ENCODE results near the gene TSPAN15. TPM values are rescaled to one million over a fixed set of nuclear protein-coding genes. Genes with fewer than 3 reads are reported as not detected.

Gene TSPAN15
- total RNA-seq, 1 experiment from 2014 or later: 8.3 TPM

DNA sequence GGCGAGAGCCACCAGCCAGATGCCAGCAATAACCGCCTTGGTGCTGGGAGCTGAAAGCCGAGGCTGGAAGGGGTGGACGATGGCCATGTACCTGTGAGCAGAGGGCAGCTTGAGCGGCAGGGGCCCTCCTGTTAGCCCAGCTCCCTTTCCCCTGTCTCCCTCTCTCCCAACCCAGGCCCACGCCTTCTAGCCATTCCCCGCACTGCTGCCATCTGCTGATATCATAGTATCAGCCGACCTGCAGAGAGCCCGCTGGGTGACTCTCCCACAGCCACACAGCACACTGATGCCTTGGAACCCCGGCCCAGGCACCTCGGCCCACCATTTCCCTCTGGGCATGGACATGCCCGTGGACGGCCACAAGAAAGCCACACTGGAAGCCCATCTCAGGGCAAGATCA lies 36.2 kb upstream of the TSPAN15 start (continued):
- TF ChIP-seq E2F1 (CRISPR knock-in tag; IDR thresholded peaks at IDR 0.05) (no peak), NR2C2 (CRISPR knock-in tag; IDR thresholded peaks at IDR 0.05) (no peak), TEAD1 (CRISPR knock-in tag; IDR thresholded peaks at IDR 0.05) (no peak), ZNF416 (CRISPR knock-in tag; IDR thresholded peaks at IDR 0.05) (no peak), ETV6 (CRISPR knock-in tag; IDR thresholded peaks at IDR 0.05) (no peak), FOXK1 (CRISPR knock-in tag; IDR thresholded peaks at IDR 0.05) (no peak), RORB (CRISPR knock-in tag; IDR thresholded peaks at IDR 0.05) (no peak), TP53 (CRISPR knock-in tag; IDR thresholded peaks at IDR 0.05) (no peak)

GRCh38 chr10:69415951-69416350 lies 35.3 kb upstream of the TSPAN15 start:
- Mint-ChIP-seq H3K4me1 (peaks cover 3% of the 10 kb centered on the region; the same call in 1 of the 2 replicates), H3K9me3 (no peaks in the 10 kb centered on the region), H3K27ac (no peak overlapping the region), H3K4me3 (no peak overlapping the region), H3K27me3 (ENCODE audit: low read depth) (no peaks in the 10 kb centered on the region; the same call in 1 of the 2 replicates), H3K36me3 (no peaks in the 10 kb centered on the region)
- no peak for DNase-seq (ENCODE audit: low spot score)
- ChIA-PET CTCF (interaction anchor here (1.3 kb wide), 1 partner anchor 92 kb away, joined by 3 read pairs; no protein-coding TSS in a partner anchor), POLR2A (no interaction called here)
- no peak for TF ChIP-seq HMGA2 (CRISPR knock-in tag; IDR thresholded peaks at IDR 0.05)
- TF ChIP-seq, protein P1, sequence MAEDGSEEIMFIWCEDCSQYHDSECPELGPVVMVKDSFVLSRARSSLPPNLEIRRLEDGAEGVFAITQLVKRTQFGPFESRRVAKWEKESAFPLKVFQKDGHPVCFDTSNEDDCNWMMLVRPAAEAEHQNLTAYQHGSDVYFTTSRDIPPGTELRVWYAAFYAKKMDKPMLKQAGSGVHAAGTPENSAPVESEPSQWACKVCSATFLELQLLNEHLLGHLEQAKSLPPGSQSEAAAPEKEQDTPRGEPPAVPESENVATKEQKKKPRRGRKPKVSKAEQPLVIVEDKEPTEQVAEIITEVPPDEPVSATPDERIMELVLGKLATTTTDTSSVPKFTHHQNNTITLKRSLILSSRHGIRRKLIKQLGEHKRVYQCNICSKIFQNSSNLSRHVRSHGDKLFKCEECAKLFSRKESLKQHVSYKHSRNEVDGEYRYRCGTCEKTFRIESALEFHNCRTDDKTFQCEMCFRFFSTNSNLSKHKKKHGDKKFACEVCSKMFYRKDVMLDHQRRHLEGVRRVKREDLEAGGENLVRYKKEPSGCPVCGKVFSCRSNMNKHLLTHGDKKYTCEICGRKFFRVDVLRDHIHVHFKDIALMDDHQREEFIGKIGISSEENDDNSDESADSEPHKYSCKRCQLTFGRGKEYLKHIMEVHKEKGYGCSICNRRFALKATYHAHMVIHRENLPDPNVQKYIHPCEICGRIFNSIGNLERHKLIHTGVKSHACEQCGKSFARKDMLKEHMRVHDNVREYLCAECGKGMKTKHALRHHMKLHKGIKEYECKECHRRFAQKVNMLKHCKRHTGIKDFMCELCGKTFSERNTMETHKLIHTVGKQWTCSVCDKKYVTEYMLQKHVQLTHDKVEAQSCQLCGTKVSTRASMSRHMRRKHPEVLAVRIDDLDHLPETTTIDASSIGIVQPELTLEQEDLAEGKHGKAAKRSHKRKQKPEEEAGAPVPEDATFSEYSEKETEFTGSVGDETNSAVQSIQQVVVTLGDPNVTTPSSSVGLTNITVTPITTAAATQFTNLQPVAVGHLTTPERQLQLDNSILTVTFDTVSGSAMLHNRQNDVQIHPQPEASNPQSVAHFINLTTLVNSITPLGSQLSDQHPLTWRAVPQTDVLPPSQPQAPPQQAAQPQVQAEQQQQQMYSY (CRISPR knock-in tag; IDR thresholded peaks at IDR 0.05): no peak
- TF ChIP-seq CREM (CRISPR knock-in tag; IDR thresholded peaks at IDR 0.05): no peak
- no peak for TF ChIP-seq AR (CRISPR knock-in tag; IDR thresholded peaks at IDR 0.05)
- TF ChIP-seq JUN (CRISPR knock-in tag; IDR thresholded peaks at IDR 0.05): no peak
- no peak for TF ChIP-seq MXD4 (CRISPR knock-in tag; IDR thresholded peaks at IDR 0.05; ENCODE audit: borderline replicate concordance)
- TF ChIP-seq TCF7 (CRISPR knock-in tag; IDR thresholded peaks at IDR 0.05; ENCODE audit: low read depth): no peak
- no peak for TF ChIP-seq FOXK1 (CRISPR knock-in tag; IDR thresholded peaks at IDR 0.05)
- no peak for TF ChIP-seq ZSCAN18 (CRISPR knock-in tag; IDR thresholded peaks at IDR 0.05)
- ATAC-seq: no peak

GRCh38 chr10:69416695-69417094 lies 34.6 kb upstream of the TSPAN15 start, which contains the start of gene TACR2:
Gene TACR2, minus strand, starts transcription at chr10:69416918. Its CDS starts 595 bp downstream, at chr10:69416323.
- Mint-ChIP-seq H3K9me3 (no peaks in the 10 kb centered on the region), H3K4me3 (no peak within 1 kb of the TSS), H3K27me3 (ENCODE audit: low read depth) (no peaks in the 10 kb centered on the region; the same call in 1 of the 2 replicates), H3K36me3 (no peaks in the 10 kb centered on the region), H3K27ac (no peak within 1 kb of the TSS; the same call in 1 of the 2 replicates), H3K4me1 (peaks cover 3% of the 10 kb centered on the region; the same call in 1 of the 2 replicates)
- ChIA-PET CTCF (interaction anchor here (0.6 to 4.8 kb wide), 8 partner anchors 8 to 222 kb away, joined by 3 to 19 read pairs (median 4); no protein-coding TSS in a partner anchor), POLR2A (no interaction called here)
- ATAC-seq: no peak
- no peak for DNase-seq (ENCODE audit: low spot score)
- no peak for TF ChIP-seq SMAD3 (CRISPR knock-in tag; IDR thresholded peaks at IDR 0.05; ENCODE audit: borderline replicate concordance)
- TF ChIP-seq, protein P2, sequence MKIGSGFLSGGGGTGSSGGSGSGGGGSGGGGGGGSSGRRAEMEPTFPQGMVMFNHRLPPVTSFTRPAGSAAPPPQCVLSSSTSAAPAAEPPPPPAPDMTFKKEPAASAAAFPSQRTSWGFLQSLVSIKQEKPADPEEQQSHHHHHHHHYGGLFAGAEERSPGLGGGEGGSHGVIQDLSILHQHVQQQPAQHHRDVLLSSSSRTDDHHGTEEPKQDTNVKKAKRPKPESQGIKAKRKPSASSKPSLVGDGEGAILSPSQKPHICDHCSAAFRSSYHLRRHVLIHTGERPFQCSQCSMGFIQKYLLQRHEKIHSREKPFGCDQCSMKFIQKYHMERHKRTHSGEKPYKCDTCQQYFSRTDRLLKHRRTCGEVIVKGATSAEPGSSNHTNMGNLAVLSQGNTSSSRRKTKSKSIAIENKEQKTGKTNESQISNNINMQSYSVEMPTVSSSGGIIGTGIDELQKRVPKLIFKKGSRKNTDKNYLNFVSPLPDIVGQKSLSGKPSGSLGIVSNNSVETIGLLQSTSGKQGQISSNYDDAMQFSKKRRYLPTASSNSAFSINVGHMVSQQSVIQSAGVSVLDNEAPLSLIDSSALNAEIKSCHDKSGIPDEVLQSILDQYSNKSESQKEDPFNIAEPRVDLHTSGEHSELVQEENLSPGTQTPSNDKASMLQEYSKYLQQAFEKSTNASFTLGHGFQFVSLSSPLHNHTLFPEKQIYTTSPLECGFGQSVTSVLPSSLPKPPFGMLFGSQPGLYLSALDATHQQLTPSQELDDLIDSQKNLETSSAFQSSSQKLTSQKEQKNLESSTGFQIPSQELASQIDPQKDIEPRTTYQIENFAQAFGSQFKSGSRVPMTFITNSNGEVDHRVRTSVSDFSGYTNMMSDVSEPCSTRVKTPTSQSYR (CRISPR knock-in tag; IDR thresholded peaks at IDR 0.05): no peak
- no peak for TF ChIP-seq IRF2 (CRISPR knock-in tag; IDR thresholded peaks at IDR 0.05; ENCODE audit: borderline replicate concordance, low read depth)
- no peak for TF ChIP-seq TP53 (CRISPR knock-in tag; IDR thresholded peaks at IDR 0.05)
- TF ChIP-seq NR2C2 (CRISPR knock-in tag; IDR thresholded peaks at IDR 0.05): no peak

Measured in WTC11 (cell line).